Activated T-helper 2 cell treated with anti-CD3 and anti-CD28 coated beads, Interferon-gamma antibody, Interleukin-2, Interleukin-4, amounts not matched to agents 10 μg/mL and 5 μg/mL and 100 μg/mL, durations not matched to agents 14 hours and 24 hours and 36 hours (primary cell): Measurements from ENCODE around the gene AQP2. TPM values are rescaled to one million over a fixed set of nuclear protein-coding genes. Genes with fewer than 3 reads are reported as not detected.
A peak's percentile ranks its signal among the peaks of the same experiment; 100 is the strongest.

ENCODE experiments used
- DNase-seq: peaks from one replicate; pipeline ENCODE4 v3.0.0; 2021; ENCODE audit warnings: low spot score
- H3K27ac Mint-ChIP-seq: one replicate; pipeline ENCODE4 v1.8.0; 2021; ENCODE audit warnings: mixed read lengths
- H3K27me3 Mint-ChIP-seq: one replicate; pipeline ENCODE4 v1.8.0; 2021; ENCODE audit warnings: low read depth, mixed read lengths
- H3K36me3 Mint-ChIP-seq: one replicate; pipeline ENCODE4 v1.8.0; 2021; ENCODE audit warnings: low read depth, mixed read lengths
- H3K4me1 Mint-ChIP-seq: one replicate; pipeline ENCODE4 v1.8.0; 2021; ENCODE audit warnings: low read depth, mixed read lengths
- H3K4me3 Mint-ChIP-seq: one replicate; pipeline ENCODE4 v1.8.0; 2021; ENCODE audit warnings: low read depth, mild to moderate bottlenecking, moderate library complexity, mixed read lengths
- H3K9me3 Mint-ChIP-seq: one replicate; pipeline ENCODE4 v1.8.0; 2021; ENCODE audit warnings: mixed read lengths
- intact Hi-C: fragments of 100-400 bp; cut with micrococcal nuclease; formaldehyde crosslinking; loops from one replicate; pipeline ENCODE4 v1.15.1; 2023
- total RNA-seq: library from RNA; stranded (reverse); gene quantifications from 2 replicates; pipeline ENCODE4 v1.2.3, GENCODE V29; 2022

AQP2 gene
- total RNA-seq, 1 donor from 2014 or later: not detected

GRCh38 chr12:49937639-49938300, 12.8 kb upstream of the AQP2 start:
- Mint-ChIP-seq H3K4me3 (no peak overlapping the region), H3K9me3 (no peaks in the 10 kb centered on the region), H3K27me3 (peaks cover 3% of the 10 kb centered on the region), H3K27ac (no peak overlapping the region), H3K36me3 (no peaks in the 10 kb centered on the region), H3K4me1 (peaks cover 4% of the 10 kb centered on the region)
- DNase-seq: no peak
- intact Hi-C loops: no loop called here

- Mint-ChIP-seq H3K27ac (no peak overlapping the region), H3K36me3 (no peaks in the 10 kb centered on the region), H3K27me3 (peaks cover 3% of the 10 kb centered on the region), H3K4me1 (peaks cover 4% of the 10 kb centered on the region), H3K9me3 (no peaks in the 10 kb centered on the region), H3K4me3 (no peak overlapping the region)
- intact Hi-C loops: no loop called here
- DNase-seq: no peak
Observed at GRCh38 chr12:49939307-49939706, 11.2 kb upstream of the AQP2 start.

GRCh38 chr12:49939707-49940106, 10.8 kb upstream of the AQP2 start:
- H3K36me3 Mint-ChIP-seq: no peaks in the 10 kb centered on the region
- DNase-seq: no peak
- H3K4me3 Mint-ChIP-seq: no peak overlapping the region
- intact Hi-C loops: no loop called here
- H3K27ac Mint-ChIP-seq: no peak overlapping the region
- H3K4me1 Mint-ChIP-seq: peaks cover 4% of the 10 kb centered on the region
- peaks cover 1% of the 10 kb centered on the region for H3K27me3 Mint-ChIP-seq
- H3K9me3 Mint-ChIP-seq: no peaks in the 10 kb centered on the region

GRCh38 chr12:49941556-49942511, 8.7 kb upstream of the AQP2 start:
- DNase-seq: no peak
- Mint-ChIP-seq H3K4me1 (peaks cover 22% of the 10 kb centered on the region), H3K27ac (no peak overlapping the region)

GRCh38 chr12:49942512-49942893, 8.0 kb upstream of the AQP2 start:
- Mint-ChIP-seq H3K27me3 (no peaks in the 10 kb centered on the region), H3K36me3 (no peaks in the 10 kb centered on the region), H3K4me1 (peaks cover 22% of the 10 kb centered on the region), H3K4me3 (no peak overlapping the region), H3K9me3 (no peaks in the 10 kb centered on the region), H3K27ac (peak overlapping the region; percentile 44)
- no peak for DNase-seq
- intact Hi-C loops: no loop called here

More at GRCh38 chr12:49941556-49942511, 8.7 kb upstream of the AQP2 start:
- Mint-ChIP-seq H3K4me3 (no peak overlapping the region), H3K27me3 (no peaks in the 10 kb centered on the region), H3K36me3 (no peaks in the 10 kb centered on the region), H3K9me3 (no peaks in the 10 kb centered on the region)
- intact Hi-C loops: no loop called here

GRCh38 chr12:49942921-49943624, 7.5 kb upstream of the AQP2 start:
- no peaks in the 10 kb centered on the region for H3K27me3 Mint-ChIP-seq
- H3K36me3 Mint-ChIP-seq: no peaks in the 10 kb centered on the region
- H3K27ac Mint-ChIP-seq: no peak overlapping the region
- intact Hi-C loops: no loop called here
- no peak overlapping the region for H3K4me3 Mint-ChIP-seq
- no peak for DNase-seq
- H3K9me3 Mint-ChIP-seq: no peaks in the 10 kb centered on the region
- peaks cover 22% of the 10 kb centered on the region for H3K4me1 Mint-ChIP-seq

- peaks cover 22% of the 10 kb centered on the region for H3K4me1 Mint-ChIP-seq
- H3K36me3 Mint-ChIP-seq: no peaks in the 10 kb centered on the region
- no peak overlapping the region for H3K4me3 Mint-ChIP-seq
- H3K9me3 Mint-ChIP-seq: no peaks in the 10 kb centered on the region
- no peak overlapping the region for H3K27ac Mint-ChIP-seq
- intact Hi-C loops: no loop called here
- DNase-seq: no peak
- H3K27me3 Mint-ChIP-seq: no peaks in the 10 kb centered on the region
Observed at GRCh38 chr12:49943625-49943960, 6.9 kb upstream of the AQP2 start.

- Mint-ChIP-seq H3K27me3 (no peaks in the 10 kb centered on the region), H3K36me3 (no peaks in the 10 kb centered on the region), H3K9me3 (no peaks in the 10 kb centered on the region), H3K4me1 (peaks cover 22% of the 10 kb centered on the region), H3K27ac (no peak overlapping the region), H3K4me3 (no peak overlapping the region)
- intact Hi-C loops: no loop called here
- DNase-seq: no peak
Observed at GRCh38 chr12:49944046-49944445, 6.5 kb upstream of the AQP2 start.

- Mint-ChIP-seq H3K27me3 (no peaks in the 10 kb centered on the region), H3K4me1 (peaks cover 22% of the 10 kb centered on the region), H3K36me3 (no peaks in the 10 kb centered on the region), H3K4me3 (peak overlapping the region; percentile 22), H3K9me3 (no peaks in the 10 kb centered on the region), H3K27ac (peak overlapping the region; percentile 28)
- intact Hi-C loops: loop anchor here (5.0 kb wide), 1 partner anchor 77 kb away; no protein-coding TSS in a partner anchor
- DNase-seq: no peak
Observed at GRCh38 chr12:49944718-49945117, 5.8 kb upstream of the AQP2 start.

- intact Hi-C loops: loop anchor here (2.0 to 5.0 kb wide), 2 partner anchors 17 to 78 kb away; no protein-coding TSS in a partner anchor
- Mint-ChIP-seq H3K27ac (peak overlapping the region; percentile 92), H3K9me3 (no peaks in the 10 kb centered on the region), H3K27me3 (no peaks in the 10 kb centered on the region), H3K4me1 (peaks cover 22% of the 10 kb centered on the region), H3K4me3 (peak overlapping the region; percentile 72), H3K36me3 (no peaks in the 10 kb centered on the region)
- peak; percentile 77 for DNase-seq
Observed at GRCh38 chr12:49945394-49946080, 5.0 kb upstream of the AQP2 start.

- H3K4me1 Mint-ChIP-seq: peaks cover 22% of the 10 kb centered on the region
- H3K36me3 Mint-ChIP-seq: no peaks in the 10 kb centered on the region
- H3K27me3 Mint-ChIP-seq: no peaks in the 10 kb centered on the region
- no peaks in the 10 kb centered on the region for H3K9me3 Mint-ChIP-seq
- H3K27ac Mint-ChIP-seq: peak overlapping the region; percentile 92
- DNase-seq: no peak
- intact Hi-C loops: loop anchor here (2.0 to 5.0 kb wide), 2 partner anchors 17 to 79 kb away; no protein-coding TSS in a partner anchor
- no peak overlapping the region for H3K4me3 Mint-ChIP-seq
Observed at GRCh38 chr12:49946086-49946485, 4.5 kb upstream of the AQP2 start.

GRCh38 chr12:49946497-49946896, 4.0 kb upstream of the AQP2 start:
- DNase-seq: no peak
- Mint-ChIP-seq H3K27me3 (no peaks in the 10 kb centered on the region), H3K9me3 (no peaks in the 10 kb centered on the region), H3K4me3 (no peak overlapping the region), H3K4me1 (peaks cover 22% of the 10 kb centered on the region), H3K27ac (peak overlapping the region; percentile 92), H3K36me3 (no peaks in the 10 kb centered on the region)
- intact Hi-C loops: loop anchor here (2.0 to 5.0 kb wide), 2 partner anchors 18 to 79 kb away; no protein-coding TSS in a partner anchor
